ENCODE results near the gene ANXA2R. TPM values are rescaled to one million over a fixed set of nuclear protein-coding genes. Genes with fewer than 3 reads are reported as not detected.

Gene ANXA2R
- total and polyA plus RNA-seq, 9 of the 15 experiments (the other 6 are each of a cell fraction or from before 2014, with no cell fraction given) = 2.1 to 4.8 (median 3.4) TPM

- Histone ChIP-seq H4K20me1 (replicated peaks; ENCODE audit: control insufficient read depth, insufficient read depth, low read length) (no peaks in the 10 kb centered on the region), H3K9ac (ENCODE audit: insufficient read depth in 1 of 2, low read depth in 2 of 2, low read length in 2 of 2) (peak overlapping the region; percentile 96 to 98), H3K4me3 (peak overlapping the region; percentile 80), H3K4me2 (ENCODE audit: insufficient read depth, low read length) (peak overlapping the region; percentile 99), H3K4me1 (replicated peaks in 1 of 2; ENCODE audit: control insufficient read depth in 2 of 2, insufficient read depth in 2 of 2, low read length in 2 of 2) (peaks cover 14 to 25% of the 10 kb centered on the region in 2 experiments), H3K27me3 (ENCODE audit: control insufficient read depth in 2 of 2, insufficient read depth in 2 of 2, low read length in 2 of 2) (no peaks in the 10 kb centered on the region; a peak in 1 of 5 replicates), H3K9me1 (ENCODE audit: control insufficient read depth, insufficient read depth, low read length) (no peaks in the 10 kb centered on the region), H3K9me3 (replicated peaks; ENCODE audit: control insufficient read depth, insufficient read depth, low read depth, low read length) (no peaks in the 10 kb centered on the region), H3K27ac (ENCODE audit: extremely low read depth, low read depth, low read length) (peak overlapping the region; percentile 97), H3K79me2 (ENCODE audit: control insufficient read depth, insufficient read depth, low read length) (peaks cover 59% of the 10 kb centered on the region), H3K36me3 (ENCODE audit: control insufficient read depth, insufficient read depth, low read length) (peaks cover 23% of the 10 kb centered on the region), H2AFZ (ENCODE audit: low read depth, low read length) (peak overlapping the region; percentile 93)
- CTCF ChIA-PET (ENCODE audit: low intra/inter-chr PET ratio) = interaction anchor here (1.7 to 3.1 kb wide), 2 partner anchors 39 to 157 kb away, joined by 7 to 15 read pairs; no protein-coding TSS in a partner anchor
- no peak for FAIRE-seq
- no TSS peak for BruUV-seq (replicated peaks)
- POLR2A ChIA-PET = interaction anchor here (0.6 to 3.6 kb wide), 8 partner anchors 10 to 154 kb away, joined by 3 to 38 read pairs (median 6); partner anchors contain the start of gene ZNF131
- in situ Hi-C loops (cut with MboI) = no loop called here
- peak; percentile 61 to 78 (median 66) for DNase-seq (ENCODE audit: extremely low read depth in 1 of 4, low spot score in 3 of 4)
- ATAC-seq = peak; percentile 60
- WGBS (ENCODE audit: insufficient coverage, low coverage, missing lambda C conversion rate) = 1% methylated on average over 74 of the region's 75 CpGs
- intact Hi-C loops (cut with micrococcal nuclease) = loop anchor here (1.0 to 5.0 kb wide), 5 partner anchors 26 to 416 kb away; partner anchors contain the start of genes ANXA2R, TMEM267 and ZNF131
- TF ChIP-seq EZH2 (IDR thresholded peaks at IDR 0.05; ENCODE audit: borderline replicate concordance, low read depth, low read length) (no peak), ZFX (CRISPR knock-in tag; IDR thresholded peaks at IDR 0.05) (peak; percentile 90), ZNF143 (CRISPR knock-in tag; IDR thresholded peaks at IDR 0.05) (peak; percentile 43), POLR2AphosphoS5 (IDR thresholded peaks at IDR 0.05; ENCODE audit: control insufficient read depth, insufficient read depth, low read depth, low read length) (0 out of 2 replicates have a peak, but pooled peaks have one; percentile 12), POLR2H (tag; IDR thresholded peaks at IDR 0.05; ENCODE audit: low read depth) (0 out of 2 replicates have a peak, but pooled peaks have one; percentile 5), ZNF766 (CRISPR knock-in tag; conservative IDR thresholded peaks at IDR 0.05) (no peak), ZNF197 (CRISPR knock-in tag; IDR thresholded peaks at IDR 0.05; ENCODE audit: low read depth) (no peak), RREB1 (CRISPR knock-in tag; IDR thresholded peaks at IDR 0.05) (no peak), CHD1 (IDR thresholded peaks at IDR 0.05; ENCODE audit: low read length) (peak; percentile 91), SMARCE1 (IDR thresholded peaks at IDR 0.05) (peak; percentile 50; the same call in 1 of the 2 replicates), U2AF1 (optimal IDR thresholded peaks at IDR 0.05; ENCODE audit: low read depth, low read length) (peak; percentile 38)
Measured at GRCh38 chr5:43065948-43066798, 26.1 kb upstream of the ANXA2R start.

Data from K562 (cell line).